GM19238 (cell line): ENCODE results near the gene NUPR1.
"Not testable (repeated sequence)": the region's sequence is repeated elsewhere in the genome, so short reads cannot be mapped to it uniquely, and the experiment has no call there.

Source experiments
- DNase-seq: peaks from one replicate; pipeline ENCODE4 v3.0.0; 2011; ENCODE audit warnings: low spot score; ENCODE audit not compliant: insufficient read length

NUPR1 gene

DNA sequence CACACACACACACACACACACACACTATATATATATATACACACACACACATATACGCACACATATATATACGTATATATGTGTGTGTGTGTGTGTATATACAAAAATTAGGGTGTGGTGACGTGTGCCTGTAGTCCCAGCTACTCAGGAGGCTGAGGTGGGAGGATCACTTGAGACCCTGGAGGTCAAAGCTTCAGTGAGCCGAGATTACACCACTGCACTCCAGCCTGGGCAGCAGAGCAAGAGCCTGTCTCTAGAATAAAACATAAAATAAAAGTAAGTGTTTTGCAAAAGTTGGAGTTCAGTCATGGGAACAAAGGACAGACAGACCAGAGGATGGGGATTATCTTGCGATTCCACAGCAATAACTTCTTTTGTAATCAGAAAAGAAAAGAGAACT is 10.8 kb downstream of the NUPR1 start:
- no peak for DNase-seq

GRCh38 chr16:28527100-28527785 is 11.5 kb downstream of the NUPR1 start:
- not testable (repeated sequence) for DNase-seq

DNA sequence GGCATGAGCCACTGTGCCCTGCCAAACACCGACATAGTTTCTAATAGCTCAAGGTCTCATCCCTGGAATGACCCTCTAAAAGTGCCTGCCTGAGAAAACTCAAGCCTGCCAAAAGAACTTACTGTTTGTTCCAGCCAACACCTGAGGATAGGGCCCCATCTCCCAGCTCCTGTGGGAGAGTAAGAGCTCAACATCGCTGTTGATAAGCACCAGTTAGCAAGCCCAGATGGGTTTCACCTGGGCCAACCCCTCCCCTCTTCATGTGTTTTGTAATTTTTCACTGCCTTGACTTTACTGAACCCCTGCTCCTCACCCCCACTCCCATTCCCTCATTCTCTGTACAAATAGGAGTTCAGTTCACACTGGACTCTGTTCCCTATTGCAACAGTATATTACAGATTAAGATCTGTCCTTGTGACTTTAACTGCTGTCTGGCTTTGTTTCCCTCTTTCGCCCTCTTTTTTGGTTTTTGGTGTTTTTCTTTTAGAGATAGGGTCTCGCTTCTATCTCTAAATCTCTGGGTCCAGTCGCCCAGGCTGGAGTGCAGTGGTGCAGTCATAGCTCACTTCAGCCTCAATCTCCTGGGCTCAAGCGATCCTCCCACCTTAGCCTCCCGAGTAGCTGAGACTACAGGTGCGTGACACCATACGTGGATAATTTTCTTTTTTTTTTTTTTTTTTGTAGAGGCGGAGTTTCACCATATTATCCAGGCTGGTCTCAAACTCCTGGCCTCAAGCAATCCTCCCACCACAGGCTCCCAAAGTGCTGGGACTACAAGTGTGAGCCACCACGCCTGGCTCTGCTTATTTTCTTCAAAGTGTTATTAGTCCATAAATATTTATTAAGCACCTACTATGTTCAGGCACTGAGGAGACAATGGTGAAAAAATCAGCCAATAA is 12.3 kb downstream of the NUPR1 start:
- DNase-seq = no peak

GRCh38 chr16:28524681-28525171 is 14.0 kb downstream of the NUPR1 start:
- DNase-seq = no peak

GRCh38 chr16:28522792-28523191 is 16.0 kb downstream of the NUPR1 start:
- DNase-seq = no peak

GRCh38 chr16:28521436-28521835 is 17.3 kb downstream of the NUPR1 start:
- no peak for DNase-seq

- DNase-seq = no peak
These were observed 18.1 kb downstream of the NUPR1 start for GRCh38 chr16:28520672-28521071.

- no peak for DNase-seq
These were observed 24.5 kb downstream of the NUPR1 start for GRCh38 chr16:28514246-28514645.

- no peak for DNase-seq
These were observed 25.1 kb downstream of the NUPR1 start for GRCh38 chr16:28513484-28514181.

DNA sequence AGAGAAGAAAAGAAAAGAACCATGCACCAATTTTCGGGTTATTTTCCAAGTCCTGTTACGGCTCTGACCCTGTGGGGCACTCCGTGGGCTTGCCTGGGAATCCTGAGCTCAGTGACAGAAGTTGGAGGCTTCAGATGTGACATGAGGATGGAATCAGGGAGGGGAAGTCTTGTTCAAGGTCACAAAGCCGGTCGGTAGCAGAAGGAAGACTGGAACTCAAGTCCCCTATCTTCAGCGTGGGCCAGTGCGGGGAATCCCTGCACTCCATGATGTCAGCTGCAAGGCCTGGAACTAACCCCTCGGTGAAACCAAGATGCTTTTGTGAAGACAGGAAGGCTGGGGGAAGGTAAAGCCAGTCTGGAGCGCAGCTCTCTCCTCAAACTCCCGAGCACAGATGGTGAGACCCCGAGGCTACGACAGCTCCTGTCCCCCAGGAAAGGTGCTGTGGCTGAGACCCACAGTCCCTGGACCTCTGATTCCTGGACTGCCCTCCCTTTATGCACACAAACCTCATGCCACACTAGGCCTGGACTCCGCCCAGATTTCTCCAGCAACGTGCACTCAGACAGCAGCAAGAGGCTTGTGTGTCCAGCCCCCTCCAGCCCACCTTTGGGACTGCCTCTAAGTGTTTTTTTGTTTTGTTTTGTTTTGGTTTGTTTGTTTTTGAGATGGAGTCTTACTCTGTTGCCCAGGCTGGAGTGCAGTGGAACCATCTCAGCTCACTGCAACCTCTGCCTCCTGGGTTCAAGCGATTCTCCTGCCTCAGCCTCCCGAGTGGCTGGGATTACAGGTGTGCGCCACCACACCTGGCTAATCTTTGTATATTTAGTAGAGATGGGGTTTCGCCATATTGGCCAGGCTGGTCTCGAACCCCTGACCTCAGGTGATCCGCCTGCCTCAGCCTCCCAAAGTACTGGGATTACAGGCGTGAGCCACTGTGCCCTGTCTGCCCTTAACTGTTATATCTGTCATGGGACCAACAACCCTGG is 26.7 kb downstream of the NUPR1 start:
- DNase-seq = no peak

GRCh38 chr16:28511031-28511430 is 27.7 kb downstream of the NUPR1 start:
- no peak for DNase-seq

DNA sequence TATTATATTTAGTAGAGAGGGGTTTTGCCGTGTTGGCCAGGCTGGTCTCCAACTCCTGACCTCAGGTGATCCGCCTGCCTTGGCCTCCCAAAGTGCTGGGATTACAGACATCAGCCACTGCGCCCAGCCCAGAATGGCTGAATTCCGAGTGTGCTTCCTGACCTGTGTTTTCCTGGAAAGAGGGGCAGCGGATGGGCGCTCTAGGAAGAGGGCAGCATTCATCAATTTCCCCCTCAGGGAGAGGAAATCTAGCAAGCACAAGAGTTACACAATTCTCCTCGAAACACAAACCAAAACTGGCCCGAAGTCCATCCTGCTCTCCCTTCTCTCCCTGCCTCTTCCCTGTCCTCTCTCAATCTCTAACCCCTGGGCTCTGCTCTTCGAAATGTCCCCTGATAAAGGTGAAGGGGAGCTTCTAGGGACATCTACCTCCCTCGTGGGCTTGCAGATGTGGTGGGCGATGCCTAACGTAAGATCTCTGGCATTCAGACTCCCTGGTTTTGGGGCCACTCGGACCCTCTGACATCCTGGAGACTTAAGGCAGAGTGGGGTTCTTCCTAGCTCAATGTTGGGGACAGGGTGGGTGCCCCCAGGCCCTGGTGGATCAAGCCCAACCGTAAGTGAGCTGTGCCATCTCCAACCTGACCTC is 33.2 kb downstream of the NUPR1 start:
- no peak for DNase-seq

DNA sequence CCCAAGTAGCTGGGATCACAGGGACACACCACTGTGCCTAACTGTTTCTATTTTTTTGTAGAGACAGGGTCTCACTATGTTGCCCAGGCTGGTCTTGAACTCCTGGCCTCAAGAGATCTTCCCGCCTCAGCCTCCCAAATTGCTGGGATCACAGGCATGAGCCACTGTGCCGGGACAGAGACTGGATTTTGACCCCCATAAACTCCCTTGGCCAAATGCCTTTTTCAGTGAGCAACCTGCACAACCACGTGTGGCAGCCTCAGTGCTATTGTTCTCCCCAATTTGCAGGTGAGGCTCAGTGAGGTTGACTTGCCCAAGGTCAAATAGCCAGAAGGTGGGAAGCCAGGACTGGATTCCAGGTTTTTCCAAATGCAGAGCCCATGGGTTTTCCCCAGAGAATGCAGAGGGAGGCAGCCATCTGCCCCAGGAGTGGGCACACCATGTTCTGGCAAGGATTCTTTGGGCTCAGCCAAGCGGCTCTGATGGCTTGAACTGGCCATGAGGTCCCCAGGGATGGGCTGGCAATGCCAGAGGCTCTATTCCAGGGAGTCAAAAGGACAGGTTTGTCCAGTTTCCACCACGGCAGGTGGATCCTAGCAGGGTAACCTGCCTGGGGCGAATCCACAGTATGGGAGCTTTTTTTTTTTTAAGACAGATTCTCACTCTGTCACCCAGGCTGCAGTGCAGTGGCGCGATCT is 33.9 kb downstream of the NUPR1 start:
- DNase-seq = no peak

- no peak for DNase-seq
These were observed 35.1 kb downstream of the NUPR1 start for GRCh38 chr16:28503470-28504259.

- DNase-seq = no peak
These were observed 36.5 kb downstream of the NUPR1 start for GRCh38 chr16:28502290-28502689.

DNA sequence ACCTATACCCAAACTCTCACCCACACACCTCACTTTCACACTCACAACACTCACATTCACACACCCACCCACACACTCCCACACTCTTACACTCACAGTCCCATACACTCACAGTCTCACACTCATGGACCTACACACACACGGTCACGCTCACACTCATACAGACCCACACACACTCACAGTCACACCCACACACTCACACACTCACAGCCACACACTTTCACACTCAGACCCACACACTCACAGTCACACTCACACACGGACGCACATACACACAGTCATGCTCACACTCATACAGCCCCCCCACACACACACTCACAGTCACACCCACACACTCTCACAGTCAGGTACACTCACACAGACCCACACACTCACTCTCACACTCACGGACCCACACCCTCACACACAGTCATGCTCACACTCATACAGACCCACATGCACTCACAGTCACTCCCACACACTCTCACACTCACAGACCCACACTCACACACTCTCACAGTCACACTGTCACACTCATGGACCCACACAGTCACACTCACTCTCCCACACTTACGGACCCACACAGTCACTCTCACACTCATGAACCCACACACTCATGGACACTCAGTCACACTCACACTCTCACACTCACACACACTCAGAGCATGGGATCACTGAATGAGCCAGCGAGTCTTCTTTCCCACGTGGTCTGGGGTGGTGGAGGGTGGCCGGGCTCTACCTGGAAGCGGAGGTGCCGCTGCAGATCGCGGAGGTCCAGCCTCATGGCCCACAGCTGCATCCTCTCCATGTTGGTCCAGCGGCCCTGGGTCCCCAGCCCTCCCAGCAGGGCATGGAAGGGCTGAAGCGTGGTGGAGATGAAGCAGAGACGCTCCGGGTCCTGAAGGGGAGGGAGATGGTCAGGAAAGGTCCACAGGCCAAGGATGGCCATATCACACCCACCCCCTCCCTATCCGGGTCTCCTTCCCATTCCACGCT is 37.2 kb downstream of the NUPR1 start:
- no peak for DNase-seq

- DNase-seq = not testable (repeated sequence)
These were observed 38.1 kb downstream of the NUPR1 start for GRCh38 chr16:28500476-28501180.
